Mammary epithelial cell (primary cell): ENCODE results near the gene ZAP70.

Source experiments
- CTCF ChIP-seq, 2 donors: IDR thresholded peaks in 1 of 2; conservative IDR thresholded peaks in 1 of 2; 2 replicates each; pipeline ENCODE4 v1.5.1; 2011 to 2012; ENCODE audit warnings: inconsistent platforms in 2 of 2, low read length in 2 of 2, mild to moderate bottlenecking in 2 of 2, control low read depth in 1 of 2, low read depth in 1 of 2; ENCODE audit not compliant: insufficient read depth in 1 of 2; ENCODE audit errors: extremely low read depth in 1 of 2
- EZH2 ChIP-seq: IDR thresholded peaks from 2 replicates; pipeline ENCODE4 v1.6.1; 2012; ENCODE audit warnings: low read length, inconsistent platforms, borderline replicate concordance

- TF ChIP-seq CTCF (conservative IDR thresholded peaks at IDR 0.05 in 1 of 2, IDR thresholded peaks at IDR 0.05 in 1 of 2; ENCODE audit: extremely low read depth in 1 of 2, insufficient read depth in 1 of 2, low read depth in 1 of 2, low read length in 2 of 2) (no peak), EZH2 (no peak)
Measured at GRCh38 chr2:97788986-97789644, 75.7 kb downstream of the ZAP70 start.
